GM21367 (cell line): ENCODE results near the gene KBTBD12.

ENCODE experiments used
- ATAC-seq: cut with Tn5 transposase; IDR thresholded peaks from one replicate; pipeline ENCODE4 v1.9.1; 2021; ENCODE audit not compliant: unreplicated experiment

KBTBD12 gene

GRCh38 chr3:127951276-127951675, 36.2 kb downstream of the KBTBD12 start:
- no peak for ATAC-seq

GRCh38 chr3:127953091-127954035, 38.3 kb downstream of the KBTBD12 start:
- no peak for ATAC-seq

- no peak for ATAC-seq
Observed at GRCh38 chr3:127954640-127955039, 39.6 kb downstream of the KBTBD12 start.

- ATAC-seq, result no peak
Observed at GRCh38 chr3:127955728-127956127, 40.7 kb downstream of the KBTBD12 start.

- ATAC-seq, result no peak
Observed at GRCh38 chr3:127959041-127959440, 44.0 kb downstream of the KBTBD12 start.

- ATAC-seq, result no peak
Observed at GRCh38 chr3:127959873-127960272, 44.8 kb downstream of the KBTBD12 start.

GRCh38 chr3:127960421-127960965, 45.5 kb downstream of the KBTBD12 start:
- ATAC-seq, result no peak

GRCh38 chr3:127961124-127961523, 46.1 kb downstream of the KBTBD12 start:
- no peak for ATAC-seq

GRCh38 chr3:127961963-127962362, 46.9 kb downstream of the KBTBD12 start:
- ATAC-seq, result no peak

- no peak for ATAC-seq
Observed at GRCh38 chr3:127962937-127963336, 47.9 kb downstream of the KBTBD12 start.

GRCh38 chr3:127964053-127964452, 49.0 kb downstream of the KBTBD12 start:
- ATAC-seq, result no peak

- ATAC-seq, result no peak
Observed at GRCh38 chr3:127964816-127965215, 49.8 kb downstream of the KBTBD12 start.

GRCh38 chr3:127967316-127967715, 52.3 kb downstream of the KBTBD12 start:
- no peak for ATAC-seq

GRCh38 chr3:127970966-127971592, 56.0 kb downstream of the KBTBD12 start:
- no peak for ATAC-seq

- no peak for ATAC-seq
Observed at GRCh38 chr3:127974226-127974625, 59.2 kb downstream of the KBTBD12 start.

GRCh38 chr3:127975153-127976029, 60.4 kb downstream of the KBTBD12 start:
- ATAC-seq, result no peak

- no peak for ATAC-seq
Observed at GRCh38 chr3:127978636-127979035, 63.6 kb downstream of the KBTBD12 start.

- ATAC-seq, result no peak
Observed at GRCh38 chr3:127979473-127979872, 64.4 kb downstream of the KBTBD12 start.

GRCh38 chr3:127981097-127981496, 66.1 kb downstream of the KBTBD12 start:
- ATAC-seq, result no peak

GRCh38 chr3:127982155-127982554, 67.1 kb downstream of the KBTBD12 start:
- no peak for ATAC-seq
